CD4-positive, alpha-beta T cell treated with Interleukin-6 at 100 ng/mL for 8 hours (primary cell): ENCODE measurements around the gene C5orf34.
"Not testable (repeated sequence)": the region's sequence is repeated elsewhere in the genome, so short reads cannot be mapped to it uniquely, and the experiment has no call there.

Experiments used
- DNase-seq: peaks from one replicate; pipeline ENCODE4 v3.0.0-alpha.2; 2020; ENCODE audit warnings: mixed read lengths, low spot score

The C5orf34 gene, protein sequence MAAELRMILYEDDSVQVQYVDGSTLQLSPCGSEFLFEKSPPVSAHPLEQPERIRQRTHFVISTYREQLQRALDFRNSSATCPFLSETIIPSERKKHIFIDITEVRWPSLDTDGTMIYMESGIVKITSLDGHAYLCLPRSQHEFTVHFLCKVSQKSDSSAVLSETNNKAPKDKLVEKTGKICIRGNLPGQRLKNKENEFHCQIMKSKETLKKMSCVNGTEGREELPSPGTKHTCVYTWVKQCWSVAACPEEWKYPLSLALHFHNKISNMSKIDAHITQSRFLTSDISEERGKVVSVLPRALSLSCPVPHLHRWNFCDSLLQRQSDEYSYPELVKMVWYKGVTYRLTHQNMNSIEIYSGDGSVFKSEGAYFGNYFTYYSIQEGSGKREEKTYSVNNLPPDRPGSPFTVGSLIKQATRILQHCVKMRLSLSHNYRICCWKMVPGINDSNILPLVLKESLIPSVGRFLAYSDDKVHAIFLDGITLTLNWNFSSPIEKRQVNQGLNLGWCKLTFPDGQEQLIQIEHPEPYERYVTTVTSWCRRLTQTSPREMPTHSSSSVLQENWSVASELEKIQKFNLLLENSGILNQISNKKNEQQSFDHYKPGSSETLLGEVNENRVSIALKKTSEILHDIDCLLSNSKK

DNA sequence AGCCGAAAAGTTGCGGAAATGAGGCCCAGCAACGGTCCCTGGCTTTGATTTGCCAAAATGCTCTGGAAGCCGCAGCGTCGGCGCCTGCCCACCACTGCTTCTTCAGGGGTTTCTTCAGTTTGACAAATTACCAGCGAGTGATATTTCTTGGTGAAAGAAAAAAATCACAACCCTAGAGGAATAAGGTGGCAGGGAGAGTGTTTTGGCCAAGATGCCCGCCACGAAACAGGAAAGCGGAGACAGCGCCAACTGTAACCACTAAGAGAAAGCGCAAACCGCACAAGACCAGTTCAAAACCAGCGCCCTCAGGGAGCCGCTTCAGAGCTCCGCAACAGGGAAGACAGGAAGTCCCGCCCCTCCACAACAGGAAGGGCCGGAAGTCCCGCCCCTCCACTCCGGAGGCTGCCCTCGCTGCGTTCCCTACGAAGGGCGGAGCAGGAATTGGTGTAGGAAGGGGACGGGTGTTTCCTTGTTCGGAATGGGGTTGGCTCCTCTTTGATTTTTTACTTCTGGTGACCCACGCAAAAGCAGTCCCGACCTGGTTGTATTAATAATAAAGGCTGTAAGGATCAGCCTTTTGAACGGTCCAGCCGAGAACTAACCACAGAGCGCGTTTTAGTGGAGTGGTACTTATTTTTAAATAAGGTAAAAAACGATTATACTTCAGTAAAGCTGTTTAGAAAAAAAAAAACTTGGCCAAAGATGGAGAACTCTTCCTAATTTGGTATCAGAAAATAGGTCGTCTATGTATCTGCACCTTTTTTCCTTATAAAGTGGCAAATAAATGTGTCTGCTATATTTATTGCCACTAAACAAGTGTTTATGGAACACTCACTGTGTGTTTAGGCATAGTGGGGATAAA lies at the start of gene C5orf34:
Gene C5orf34 (minus strand): TSS at position 333 of the 862 bp plus-strand sequence. CDS start 5,809 bp downstream, outside the sequence.
- peak; percentile 93 for DNase-seq

DNA sequence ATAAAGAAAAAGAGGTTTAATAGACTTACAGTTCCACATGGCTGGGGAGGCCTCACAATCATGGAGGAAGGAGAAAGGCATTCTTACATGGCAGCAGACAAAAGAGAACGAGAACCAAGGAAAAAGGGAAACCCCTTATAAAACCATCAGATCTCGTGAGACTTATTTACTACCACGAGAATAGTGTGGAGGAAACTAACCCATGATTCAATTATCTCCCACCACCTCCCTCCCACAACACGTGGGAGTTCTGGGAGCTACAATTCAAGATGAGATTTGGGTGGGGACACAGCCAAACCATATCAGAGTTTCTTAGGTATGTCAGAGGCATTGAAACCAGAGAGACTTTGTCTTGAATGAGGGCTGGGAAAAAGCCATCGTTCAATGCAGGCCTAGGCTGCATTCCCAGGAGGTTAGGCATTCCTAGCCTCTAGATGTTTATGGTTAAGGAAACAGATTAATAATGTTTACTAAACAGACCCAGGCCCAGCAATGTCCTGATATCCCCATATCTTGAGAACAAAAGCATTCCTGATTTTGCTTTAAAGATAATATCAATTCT lies 49.4 kb upstream of the C5orf34 start:
- no peak for DNase-seq

DNA sequence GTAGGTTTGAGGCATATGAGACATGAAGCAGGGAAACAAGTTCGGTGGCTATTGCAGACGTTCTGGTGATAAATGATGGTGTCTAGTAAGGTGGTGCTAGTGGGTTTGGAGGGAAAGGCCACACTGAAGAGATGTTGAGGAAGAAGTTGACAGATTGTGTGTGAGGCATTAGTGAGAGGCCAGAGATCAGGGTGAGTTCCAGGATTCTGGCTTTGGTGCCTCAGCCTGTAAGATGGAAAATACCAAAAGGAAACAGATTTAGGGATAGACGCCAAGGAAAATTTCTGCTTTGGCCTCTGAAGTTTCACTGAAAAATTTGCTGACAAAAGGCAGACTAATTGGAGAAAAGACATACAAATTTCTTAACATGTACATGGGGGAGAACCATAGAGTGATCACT lies 48.4 kb upstream of the C5orf34 start:
- no peak for DNase-seq

DNA sequence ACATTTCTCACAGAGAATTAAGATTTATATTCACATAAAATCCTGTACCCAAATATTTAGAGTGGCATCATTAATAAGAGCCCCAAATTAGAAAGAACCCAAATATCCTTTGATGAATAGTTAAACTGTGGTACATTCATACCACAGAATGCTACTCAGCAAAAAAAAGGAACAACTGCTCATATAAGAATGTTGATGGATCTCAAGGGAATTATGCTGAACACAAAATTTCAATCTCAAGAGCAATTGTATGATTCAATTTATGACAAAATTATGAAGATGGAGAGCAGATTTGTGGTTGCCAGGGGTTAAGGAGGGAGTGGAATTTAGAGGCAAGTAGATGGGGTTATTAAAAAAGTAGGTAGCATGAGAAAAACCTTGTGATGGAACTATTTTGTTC lies 46.4 kb upstream of the C5orf34 start:
- no peak for DNase-seq

DNA sequence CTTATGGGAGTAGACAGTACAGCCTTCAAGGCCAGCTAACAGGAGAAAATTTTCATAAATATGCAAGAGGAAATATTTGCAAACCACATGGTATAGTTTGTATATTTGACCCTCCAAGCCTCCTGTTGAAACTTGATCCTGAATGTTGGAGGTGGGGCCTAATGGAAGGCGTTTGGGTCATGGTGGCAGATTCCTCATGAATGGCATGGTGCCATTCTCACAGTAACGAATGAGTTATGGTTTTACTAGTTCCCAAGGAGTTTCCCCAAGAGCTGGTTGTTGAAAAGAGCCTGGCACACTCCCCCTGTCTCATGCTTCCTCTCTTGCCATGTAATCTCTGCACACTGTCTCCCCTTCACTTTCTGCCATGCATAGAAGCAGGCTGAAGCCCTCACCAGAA lies 45.2 kb upstream of the C5orf34 start:
- no peak for DNase-seq

DNA sequence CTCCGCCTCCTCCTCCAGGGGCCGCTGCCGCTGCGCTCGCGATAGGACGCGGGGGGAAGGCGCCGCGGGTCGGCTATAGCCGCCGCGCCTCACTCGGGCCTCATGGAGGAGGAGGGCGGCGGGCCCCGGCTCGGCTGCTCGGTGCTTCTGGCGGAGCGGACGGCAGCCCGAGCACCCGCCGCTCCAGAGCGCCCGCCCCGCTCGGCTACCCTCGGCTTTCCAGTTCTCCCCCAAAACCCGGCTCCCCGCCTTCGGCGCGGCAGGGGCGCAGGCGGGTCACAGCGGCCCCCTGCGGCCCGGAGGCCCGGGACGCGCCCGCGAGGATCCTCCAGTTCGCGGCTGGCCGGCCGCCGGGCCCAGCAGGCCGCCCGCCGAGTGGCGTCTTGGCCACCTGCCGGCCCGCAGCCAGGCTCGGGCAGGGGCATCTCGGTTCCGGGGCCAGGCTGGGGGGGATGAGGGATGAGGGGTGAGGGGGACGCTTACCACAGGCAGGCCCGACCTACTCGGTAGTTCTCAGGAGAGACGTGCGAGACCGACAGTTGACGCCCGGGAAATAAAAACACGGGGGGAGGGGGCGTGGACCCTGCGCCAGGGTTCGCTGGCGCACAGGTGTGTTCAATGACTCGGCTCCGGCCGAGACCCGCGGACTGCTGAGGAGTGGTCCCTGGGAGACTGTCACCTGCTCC lies 42.1 kb upstream of the C5orf34 start, which contains the start of gene PAIP1:
Gene PAIP1 (minus strand): TSS at position 221 of the 686 bp plus-strand sequence. CDS start 231 bp downstream, outside the sequence.
- peak; percentile 78 for DNase-seq

DNA sequence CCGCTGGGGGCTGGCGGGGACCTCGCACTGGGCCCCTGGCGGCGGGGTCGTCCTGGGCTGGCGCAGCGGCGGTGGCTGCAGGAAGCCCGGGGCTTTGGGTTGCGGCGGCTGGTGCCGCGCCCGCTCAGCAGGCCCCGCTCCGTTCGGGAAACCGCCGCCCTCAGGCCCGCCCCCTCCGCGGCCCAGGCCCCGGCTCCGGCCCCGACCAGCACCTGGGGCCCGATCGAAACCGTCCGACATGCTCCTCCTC lies 41.6 kb upstream of the C5orf34 start:
- not testable (repeated sequence) for DNase-seq

DNA sequence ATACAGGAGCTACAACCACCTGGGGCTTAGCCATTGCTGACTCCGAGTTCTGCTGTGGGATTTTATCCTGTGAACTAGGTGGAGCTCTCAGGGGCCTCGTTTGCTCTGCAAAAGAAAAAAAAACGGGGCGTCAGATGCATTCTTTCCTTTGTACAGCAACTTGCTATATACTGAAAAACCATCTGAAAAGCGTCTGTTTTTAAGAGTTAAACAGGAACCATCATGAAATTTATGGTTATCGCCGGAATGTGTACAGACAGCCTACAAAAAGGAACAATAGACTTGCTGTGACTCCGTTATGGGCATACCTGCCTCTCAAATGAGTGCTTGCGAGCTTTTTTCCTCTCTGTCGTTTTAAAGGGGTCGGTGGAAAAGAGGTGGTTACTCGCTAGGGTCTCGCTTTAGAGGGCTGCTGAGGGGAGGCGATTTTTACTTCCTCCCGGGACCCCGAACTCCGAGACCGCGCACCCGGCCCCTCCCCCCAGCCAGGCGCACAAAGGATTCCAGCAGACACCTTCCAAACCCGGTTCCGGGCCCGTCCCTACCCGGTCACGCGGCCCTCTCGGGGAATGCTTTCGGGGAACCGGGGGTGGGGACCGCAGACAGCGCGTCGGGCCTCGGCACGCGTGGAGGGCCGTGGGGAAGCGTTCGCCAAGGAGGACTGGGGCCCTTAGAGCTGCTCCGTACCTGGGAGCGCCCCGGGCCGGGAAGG lies 41.1 kb upstream of the C5orf34 start:
- peak; percentile 24 for DNase-seq

DNA sequence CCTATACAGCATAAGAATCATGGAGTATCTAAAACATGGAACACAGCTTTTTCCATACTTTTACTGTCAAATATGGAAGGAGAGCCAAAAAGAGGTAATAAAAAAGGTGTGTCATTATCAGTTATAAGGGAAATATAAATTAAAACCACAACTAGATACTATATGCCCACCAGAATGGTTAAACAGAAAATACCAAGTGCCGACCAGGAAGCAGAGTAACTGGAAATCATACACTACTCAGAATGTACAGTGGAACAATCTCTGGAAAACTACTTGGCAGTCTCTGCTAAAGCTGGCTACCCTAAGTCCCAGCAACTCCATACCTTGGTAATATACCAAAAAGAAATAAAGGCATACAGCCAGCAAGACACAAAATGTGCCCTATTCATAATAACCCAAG lies 39.5 kb upstream of the C5orf34 start:
- no peak for DNase-seq

DNA sequence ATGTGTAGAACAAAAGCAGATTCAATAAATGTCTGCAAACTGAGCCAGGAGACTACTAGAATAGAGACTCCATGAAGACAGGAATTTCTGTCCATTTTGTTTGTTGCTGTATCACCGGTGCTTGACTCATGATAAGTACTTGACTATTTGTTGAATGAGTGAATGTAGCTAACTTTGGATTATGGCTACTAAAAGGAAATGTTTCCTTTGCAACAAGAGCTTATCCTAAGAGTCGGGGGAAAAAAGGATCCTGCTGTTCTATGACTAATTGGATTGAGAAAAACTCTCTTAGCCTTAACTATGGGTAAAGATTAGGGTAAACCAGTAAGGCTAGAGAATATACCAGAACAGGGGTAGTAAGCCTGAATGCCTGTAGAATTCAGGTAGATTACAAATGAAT lies 38.4 kb upstream of the C5orf34 start:
- DNase-seq: no peak

DNA sequence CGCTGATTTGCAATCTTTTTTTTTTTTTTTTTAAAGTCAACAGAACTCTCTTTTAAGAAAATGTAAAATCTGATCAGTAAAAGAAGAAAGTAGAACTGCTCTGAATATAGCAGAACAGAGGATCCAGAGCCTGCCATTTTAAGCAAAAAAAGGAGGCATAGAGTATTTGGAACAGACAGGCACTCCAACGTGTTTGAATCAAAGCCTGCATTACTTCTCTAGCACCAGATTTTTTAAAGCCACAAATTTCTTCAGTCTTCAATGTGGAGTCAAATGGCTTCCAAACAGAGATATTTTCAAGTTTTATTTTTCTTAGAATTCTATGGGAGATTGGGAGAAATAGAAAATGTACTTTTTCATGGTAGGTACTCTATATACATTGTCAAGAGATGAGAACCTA lies 36.8 kb upstream of the C5orf34 start:
- no peak for DNase-seq

DNA sequence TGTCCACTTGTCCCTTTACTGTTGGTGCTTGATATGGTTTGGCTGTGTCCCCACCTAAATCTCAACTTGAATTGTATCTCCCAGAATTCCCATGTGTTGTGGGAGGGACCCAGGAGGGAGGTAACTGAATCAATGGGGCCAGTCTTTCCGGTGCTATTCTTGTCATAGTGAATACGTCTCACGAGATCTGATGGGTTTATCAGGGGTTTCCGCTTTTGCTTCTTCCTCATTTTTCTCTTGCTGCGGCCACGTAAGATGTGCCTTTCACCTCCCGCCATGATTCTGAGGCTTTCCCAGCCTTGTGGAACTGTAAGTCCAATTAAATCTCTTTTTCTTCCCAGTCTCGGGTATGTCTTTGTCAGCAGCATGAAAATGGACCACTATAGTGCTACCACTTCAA lies 34.3 kb upstream of the C5orf34 start:
- not testable (repeated sequence) for DNase-seq

DNA sequence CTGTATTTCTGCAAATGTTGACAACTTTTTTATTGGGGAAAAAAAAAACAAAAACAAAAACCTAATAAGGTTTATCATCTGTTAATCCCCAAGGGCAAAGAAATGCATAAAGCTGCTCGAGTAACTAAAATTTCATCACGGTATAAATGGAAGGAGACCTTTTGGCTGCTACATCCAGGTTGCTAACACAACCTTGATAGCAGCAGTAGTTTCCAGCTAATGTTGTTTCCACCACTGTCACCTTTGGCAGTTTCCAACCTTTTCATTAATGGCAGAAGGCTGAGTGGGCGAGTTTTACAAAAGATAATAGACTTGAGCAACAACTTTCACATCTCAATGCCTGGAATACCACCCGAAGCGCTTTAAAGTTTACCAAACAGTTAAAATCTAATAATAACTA lies 33.4 kb upstream of the C5orf34 start:
- DNase-seq: no peak

DNA sequence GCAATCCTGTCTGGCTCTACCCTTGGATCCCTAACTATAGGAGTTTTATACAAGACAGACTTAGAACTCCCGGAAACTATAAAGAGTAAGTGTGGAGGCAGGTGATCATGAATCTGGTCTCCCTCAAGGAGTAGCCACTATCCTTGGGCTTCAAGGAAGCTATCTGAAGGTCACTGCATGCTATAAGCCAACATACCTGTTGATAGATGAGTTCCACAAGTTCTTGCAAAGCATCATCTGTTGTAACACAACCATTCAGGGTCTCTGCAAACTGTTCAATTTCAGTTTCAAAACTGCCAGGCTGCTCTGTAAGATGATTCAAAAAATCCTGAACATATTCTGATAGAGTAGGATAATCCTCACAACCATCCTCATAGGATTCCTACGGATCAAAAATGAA lies 32.6 kb upstream of the C5orf34 start:
- DNase-seq: no peak

DNA sequence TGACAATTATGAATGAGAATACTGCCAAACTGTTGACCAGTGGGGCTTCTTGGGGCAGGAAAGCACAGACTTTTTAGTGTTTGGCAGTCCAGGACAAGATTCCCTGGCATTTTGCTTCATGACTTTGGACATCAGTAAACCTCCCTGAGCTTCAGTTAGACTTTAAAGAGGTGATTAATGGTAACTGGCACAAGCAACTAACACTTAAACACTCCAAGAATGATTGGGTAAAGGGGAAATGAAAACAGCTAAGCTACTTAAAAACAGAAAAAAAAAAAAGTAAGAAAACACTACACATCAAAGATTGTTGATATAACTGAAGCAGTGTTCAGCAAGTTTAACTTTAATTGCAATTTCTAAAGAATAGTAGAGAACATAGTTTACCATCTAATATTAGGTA lies 28.5 kb upstream of the C5orf34 start:
- no peak for DNase-seq

DNA sequence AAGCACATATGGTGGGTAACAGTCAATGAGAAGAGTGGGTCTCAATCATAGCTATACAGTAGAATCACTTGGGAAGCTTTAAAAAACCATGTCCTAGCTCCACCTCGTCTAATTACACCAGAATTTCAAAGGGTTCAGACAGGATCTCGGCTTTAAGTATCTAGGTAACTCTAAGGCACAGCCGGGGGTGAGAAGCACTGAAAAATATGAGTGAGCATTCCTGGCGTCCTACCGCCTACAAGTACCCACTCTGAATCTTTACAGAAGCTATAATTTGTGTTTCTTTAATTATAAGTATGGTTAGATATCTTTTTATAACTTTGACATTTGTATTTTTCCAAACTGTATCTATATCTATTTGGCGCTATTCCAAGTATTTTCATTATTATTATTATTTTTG lies 25.8 kb upstream of the C5orf34 start:
- DNase-seq: no peak

DNA sequence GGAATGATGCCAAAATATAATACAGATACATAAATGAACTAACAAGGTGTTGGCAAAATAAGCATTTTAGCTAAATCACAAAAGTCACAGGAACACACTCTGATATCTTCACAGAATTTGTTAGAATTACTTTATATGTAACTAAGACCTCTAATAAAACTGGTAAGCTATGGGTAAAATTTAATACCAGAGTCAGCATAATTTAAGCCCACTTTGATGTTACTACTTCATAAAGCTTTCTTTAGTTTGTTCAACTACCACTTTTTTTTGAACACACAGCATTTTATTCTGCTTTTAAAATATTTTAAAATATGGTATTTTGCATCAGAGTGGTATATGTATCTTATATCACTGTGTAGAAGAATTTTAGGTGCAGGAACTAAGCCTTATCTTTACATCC lies 22.0 kb upstream of the C5orf34 start:
- DNase-seq: no peak

DNA sequence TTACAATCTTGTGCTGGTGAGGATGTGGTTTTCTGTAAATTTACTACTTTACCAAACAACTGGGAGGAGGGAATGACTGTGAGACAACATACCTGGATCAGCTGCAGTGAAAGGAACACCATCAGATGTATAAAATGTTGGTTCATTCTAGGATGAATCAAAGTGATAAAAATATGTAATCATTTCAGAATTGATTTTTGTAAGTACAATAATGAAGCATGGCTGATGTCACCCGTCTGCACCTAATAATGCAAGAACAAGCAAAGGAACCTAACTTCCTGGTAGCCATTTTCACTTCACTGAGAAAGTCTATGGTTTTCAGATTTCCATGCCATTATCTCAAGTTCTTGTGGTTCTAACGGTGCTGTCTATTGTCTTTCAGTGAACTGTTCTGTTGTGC lies 18.7 kb upstream of the C5orf34 start:
- DNase-seq: no peak

DNA sequence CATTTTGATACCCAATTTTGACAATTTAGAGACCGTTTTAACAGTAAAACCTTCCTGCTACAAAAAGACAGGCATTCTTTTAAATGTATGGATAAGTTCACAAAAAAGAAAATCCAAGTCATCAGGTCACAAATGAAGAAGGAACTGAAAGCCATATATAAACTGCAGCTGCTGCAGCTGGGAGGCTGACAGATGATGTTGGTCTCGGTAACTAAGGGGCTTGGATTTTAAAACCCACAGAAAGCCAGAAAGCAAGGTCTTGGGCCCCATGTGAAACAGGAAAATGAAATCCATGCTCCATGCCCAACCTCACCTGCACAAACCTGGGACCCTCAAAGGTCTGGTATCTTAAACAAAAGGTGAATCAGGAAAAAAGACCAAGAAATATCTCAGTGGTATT lies 15.7 kb upstream of the C5orf34 start:
- no peak for DNase-seq

DNA sequence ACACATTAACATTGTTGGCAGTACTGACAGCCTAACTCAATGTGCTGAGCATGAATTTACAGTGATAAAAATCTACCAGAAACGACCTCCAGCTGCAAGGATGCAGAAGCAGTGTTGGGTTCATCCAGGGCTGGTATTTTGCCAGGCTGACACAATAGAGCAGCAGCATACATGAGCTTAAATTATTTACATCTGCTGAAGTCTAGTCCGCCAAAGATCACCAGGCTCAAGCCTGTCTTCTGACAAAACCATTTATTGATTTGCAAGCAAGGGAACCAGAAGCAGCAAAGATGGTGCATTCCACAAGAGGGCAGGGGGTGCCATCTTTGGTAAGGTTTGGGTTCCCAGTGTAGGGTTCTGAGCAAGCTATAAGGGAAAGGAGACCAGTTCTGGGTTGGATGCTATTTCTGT lies 8.7 kb upstream of the C5orf34 start:
- DNase-seq: no peak

DNA sequence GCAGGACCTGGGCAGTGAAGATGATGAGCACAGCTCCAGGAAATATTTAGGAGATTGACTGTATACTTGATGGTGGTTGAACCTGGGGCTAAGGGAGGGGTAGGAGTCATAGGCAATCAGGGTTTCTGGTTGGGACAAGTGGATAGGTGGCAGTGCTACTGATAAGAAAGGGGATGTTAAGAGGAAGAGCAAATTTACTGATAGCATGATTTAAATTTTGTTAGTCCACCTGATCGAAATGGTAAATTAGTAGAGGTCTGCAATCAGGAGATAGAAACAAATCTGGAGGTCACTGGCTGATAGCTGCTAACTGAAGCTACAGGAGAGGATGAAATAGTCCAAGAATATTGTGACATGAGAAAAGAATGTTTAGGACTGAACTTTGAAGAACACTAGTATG lies 5.7 kb upstream of the C5orf34 start:
- DNase-seq: no peak
